H1 (cell line): ENCODE measurements around the gene UVSSA. TPM values are rescaled to one million over a fixed set of nuclear protein-coding genes. Genes with fewer than 3 reads are reported as not detected.

Experiments used
- CBX8 ChIP-seq: fragments of 300-800, 300-1000 bp; sonication (generic); IDR thresholded peaks from 2 replicates; pipeline ENCODE4 v1.7.1; 2016; ENCODE audit warnings: low read depth, low read length, borderline replicate concordance
- CHD2 ChIP-seq: IDR thresholded peaks from 2 replicates; pipeline ENCODE4 v1.6.1; 2012; ENCODE audit warnings: low read length, improper control_type of control experiment
- CHD7 ChIP-seq: fragments of 300-600 bp; sonication (generic); IDR thresholded peaks from 2 replicates; pipeline ENCODE4 v1.7.1; 2012; ENCODE audit warnings: low read length, moderate library complexity, mild to moderate bottlenecking, inconsistent platforms; ENCODE audit not compliant: insufficient replicate concordance
- FOSL1 ChIP-seq: IDR thresholded peaks from 2 replicates; pipeline ENCODE4 v1.6.1; 2011; ENCODE audit warnings: mild to moderate bottlenecking, low read depth, low read length, moderate library complexity; ENCODE audit not compliant: insufficient read depth
- POLR2A ChIP-seq, 2 experiments: IDR thresholded peaks; 1 replicate in 1 of 2; 2 replicates in 1 of 2; pipeline ENCODE4 v1.6.1; 2011; ENCODE audit warnings: low read depth in 2 of 2, low read length in 2 of 2, mild to moderate bottlenecking in 2 of 2; ENCODE audit errors: control extremely low read depth in 1 of 2
- RFX5 ChIP-seq: IDR thresholded peaks from 2 replicates; pipeline ENCODE4 v1.6.1; 2011; ENCODE audit warnings: low read depth, low read length, improper control_type of control experiment, borderline replicate concordance
- SAP30 ChIP-seq: fragments of 300-600 bp; sonication (generic); IDR thresholded peaks from 2 replicates; pipeline ENCODE4 v1.7.1; 2012; ENCODE audit warnings: low read length, moderate library complexity, mild to moderate bottlenecking, inconsistent platforms; ENCODE audit not compliant: insufficient read depth, insufficient replicate concordance
- TAF1 ChIP-seq: IDR thresholded peaks from 2 replicates; pipeline ENCODE4 v1.6.1; 2011; ENCODE audit warnings: mild to moderate bottlenecking, low read depth, low read length
- TAF7 ChIP-seq: optimal IDR thresholded peaks from 2 replicates; pipeline ENCODE3; 2011; ENCODE audit warnings: low read depth, mild to moderate bottlenecking, inconsistent platforms, low read length, moderate library complexity, borderline replicate concordance
- YY1 ChIP-seq: IDR thresholded peaks from 2 replicates; pipeline ENCODE4 v1.6.1; 2011; ENCODE audit warnings: low read depth, mild to moderate bottlenecking, low read length
- polyA plus RNA-seq, 7 experiments: library from polyadenylated mRNA; depleted of rRNA in 3 of 7; stranded (reverse) in 5 of 7; unstranded in 2 of 7; fragments of >200 nt in 5 of 7; fragments of 200-250 nt in 2 of 7; gene quantifications; 1 replicate in 5 of 7; 2 replicates in 1 of 7; 4 replicates in 1 of 7; pipeline versions ENCODE4 v1.2.1 to v1.2.3, GENCODE V29; 2011 to 2013; ENCODE audit warnings: missing spikeins in 2 of 7, mixed read lengths in 2 of 7
- total RNA-seq: library from RNA; stranded (reverse); fragmentation: NEBNext Ultra II Directional; extraction: Animal tissue kit (Norgen Biotek cat#: 25700); gene quantifications from 2 replicates; pipeline ENCODE4 v1.2.1, GENCODE V29; 2021

Gene UVSSA
- total and polyA plus RNA-seq, 2 of the 8 experiments (the other 6 are each of a cell fraction or from before 2014, with no cell fraction given): 14.5 to 19.4 TPM

- TF ChIP-seq CHD7 (no peak), POLR2A (IDR thresholded peaks at IDR 0.05; ENCODE audit: control extremely low read depth in 1 of 2, low read depth in 2 of 2, low read length in 2 of 2) (no peak), FOSL1 (no peak), CHD2 (no peak), RFX5 (no peak), CBX8 (no peak), TAF1 (no peak), TAF7 (no peak), YY1 (no peak), SAP30 (no peak)
These were observed 30.4 kb upstream of the UVSSA start (continued) for GRCh38 chr4:1316537-1317168.
